HG02938 (cell line): ENCODE data around the gene CASD1.

Experiments
- ATAC-seq: cut with Tn5 transposase; IDR thresholded peaks from one replicate; pipeline ENCODE4 v1.9.1; 2021; ENCODE audit warnings: mild to moderate bottlenecking, moderate library complexity; ENCODE audit not compliant: unreplicated experiment

CASD1 gene

GRCh38 chr7:94579470-94579869 lies 69.9 kb downstream of the CASD1 start:
- no peak for ATAC-seq

GRCh38 chr7:94580601-94581000 lies 71.0 kb downstream of the CASD1 start:
- no peak for ATAC-seq

- ATAC-seq, result no peak
These were observed 74.5 kb downstream of the CASD1 start for GRCh38 chr7:94584113-94584512.

GRCh38 chr7:94588075-94588474 lies 78.5 kb downstream of the CASD1 start:
- no peak for ATAC-seq

GRCh38 chr7:94590526-94591162 lies 81.0 kb downstream of the CASD1 start:
- ATAC-seq, result no peak

- ATAC-seq, result no peak
These were observed 81.6 kb downstream of the CASD1 start for GRCh38 chr7:94591176-94591575.

- ATAC-seq, result no peak
These were observed 85.3 kb downstream of the CASD1 start for GRCh38 chr7:94594882-94595281.

- ATAC-seq, result no peak
These were observed 86.1 kb downstream of the CASD1 start for GRCh38 chr7:94595717-94596116.

GRCh38 chr7:94600267-94600666 lies 90.7 kb downstream of the CASD1 start:
- no peak for ATAC-seq

GRCh38 chr7:94602181-94602580 lies 92.6 kb downstream of the CASD1 start:
- ATAC-seq, result no peak

GRCh38 chr7:94605031-94605430 lies 95.4 kb downstream of the CASD1 start:
- ATAC-seq, result peak; percentile 74
